Esophagus muscularis mucosa (tissue), 4 donors: ENCODE measurements around the gene COL12A1. TPM values are rescaled to one million over a fixed set of nuclear protein-coding genes. Genes with fewer than 3 reads are reported as not detected.

Source experiments
- DNase-seq: peaks from one replicate; pipeline ENCODE4 v3.0.0-alpha.2; 2017; ENCODE audit errors: extremely low spot score
- H3K27ac ChIP-seq, 4 donors: fragments of 200-600 bp; sonication (generic); replicated peaks in 1 of 4; 1 replicate in 3 of 4; 2 replicates in 1 of 4; pipeline ENCODE4 v1.5.1; 2016 to 2019; ENCODE audit warnings: mild to moderate bottlenecking in 1 of 4
- H3K27me3 ChIP-seq, 4 donors: fragments of 200-600 bp; sonication (generic); one replicate each; pipeline versions ENCODE4 v1.5.1 to v1.6.0; 2016 to 2019
- H3K36me3 ChIP-seq, 4 donors: fragments of 200-600 bp; sonication (generic); one replicate each; pipeline ENCODE4 v1.5.1; 2016 to 2019
- H3K4me1 ChIP-seq, 4 donors: fragments of 200-600 bp; sonication (generic); one replicate each; pipeline ENCODE4 v1.5.1; 2016 to 2019
- H3K4me3 ChIP-seq, 4 donors: fragments of 200-600 bp; sonication (generic); 1 replicate in 2 of 4; 2 replicates in 2 of 4; pipeline ENCODE4 v1.5.1; 2016 to 2019; ENCODE audit warnings: mild to moderate bottlenecking in 4 of 4, moderate library complexity in 1 of 4
- H3K9me3 ChIP-seq, 4 donors: fragments of 200-600 bp; sonication (generic); 1 replicate in 3 of 4; 2 replicates in 1 of 4; pipeline ENCODE4 v1.5.1; 2016 to 2019
- EP300 ChIP-seq: sonication (generic); formaldehyde crosslinking; IDR thresholded peaks from one replicate; pipeline ENCODE4 v1.6.1; 2017; ENCODE audit warnings: antibody characterized with exemption
- POLR2A ChIP-seq: fragments of 450-650 bp; IDR thresholded peaks from one replicate; pipeline ENCODE4 v1.6.1; 2017; ENCODE audit warnings: antibody characterized with exemption, moderate library complexity, mild to moderate bottlenecking, low read depth
- POLR2AphosphoS5 ChIP-seq, 2 donors: sonication (generic); formaldehyde crosslinking; IDR thresholded peaks; one replicate each; pipeline ENCODE4 v1.6.1; 2017; ENCODE audit warnings: antibody characterized with exemption in 2 of 2
- WGBS: methylation state at CpG from one replicate; pipeline ENCODE4 v1.1.5; 2018; 5-methylcytosine and 5-hydroxymethylcytosine counted together
- intact Hi-C: fragments of 100-400 bp; cut with DNase I; formaldehyde crosslinking; loops from one replicate; pipeline ENCODE4 v1.15.1; 2023
- total RNA-seq, 4 donors: library from RNA; depleted of rRNA; stranded (reverse); fragments of >200 nt; gene quantifications; one replicate each; pipeline versions ENCODE4 v1.1.0 to v1.2.1, GENCODE V29; 2016
- TF ChIP-seq, protein P1 (sequence below), 3 experiments: fragments of 200-600 bp in 2 of 3; fragments of 450-650 bp in 1 of 3; sonication (generic) in 2 of 3; IDR thresholded peaks; one replicate each; pipeline ENCODE4 v1.5.1; 2017 to 2019; ENCODE audit warnings: antibody characterized with exemption in 3 of 3, mild to moderate bottlenecking in 2 of 3, moderate library complexity in 1 of 3

The COL12A1 gene
- total RNA-seq, 4 donors from 2014 or later = 309 to 477 (median 376) TPM

DNA sequence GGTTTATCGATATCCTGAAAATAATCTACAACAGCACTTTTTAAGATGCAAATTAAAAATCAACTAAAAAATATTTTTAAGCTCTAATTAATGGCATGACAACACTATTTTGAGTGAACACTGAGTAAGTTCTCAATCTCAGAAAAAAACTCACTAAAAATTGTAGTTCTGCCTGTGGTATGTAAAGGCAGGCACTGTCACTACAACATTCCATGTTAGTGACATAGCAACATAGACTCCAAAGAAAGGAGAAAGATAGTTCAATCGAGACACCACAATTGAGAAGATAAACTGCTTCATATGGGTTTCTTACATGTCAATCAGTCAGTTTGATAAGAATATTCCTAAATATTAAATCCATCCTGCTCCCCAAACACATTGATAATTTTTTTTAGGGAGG lies 38.0 kb downstream of the COL12A1 start:
- Histone ChIP-seq H3K9me3 (no peaks in the 10 kb centered on the region), H3K27ac (peak overlapping the region in 1 of 4 donors; percentile 18), H3K4me3 (no peak overlapping the region), H3K27me3 (no peaks in the 10 kb centered on the region), H3K36me3 (peaks cover 0 to 18% (median 2%) of the 10 kb centered on the region in 4 donors), H3K4me1 (peaks cover 8 to 67% (median 62%) of the 10 kb centered on the region in 4 donors)
- intact Hi-C loops = no loop called here
- no peak for DNase-seq
- TF ChIP-seq POLR2A = no peak
- TF ChIP-seq, protein P1, sequence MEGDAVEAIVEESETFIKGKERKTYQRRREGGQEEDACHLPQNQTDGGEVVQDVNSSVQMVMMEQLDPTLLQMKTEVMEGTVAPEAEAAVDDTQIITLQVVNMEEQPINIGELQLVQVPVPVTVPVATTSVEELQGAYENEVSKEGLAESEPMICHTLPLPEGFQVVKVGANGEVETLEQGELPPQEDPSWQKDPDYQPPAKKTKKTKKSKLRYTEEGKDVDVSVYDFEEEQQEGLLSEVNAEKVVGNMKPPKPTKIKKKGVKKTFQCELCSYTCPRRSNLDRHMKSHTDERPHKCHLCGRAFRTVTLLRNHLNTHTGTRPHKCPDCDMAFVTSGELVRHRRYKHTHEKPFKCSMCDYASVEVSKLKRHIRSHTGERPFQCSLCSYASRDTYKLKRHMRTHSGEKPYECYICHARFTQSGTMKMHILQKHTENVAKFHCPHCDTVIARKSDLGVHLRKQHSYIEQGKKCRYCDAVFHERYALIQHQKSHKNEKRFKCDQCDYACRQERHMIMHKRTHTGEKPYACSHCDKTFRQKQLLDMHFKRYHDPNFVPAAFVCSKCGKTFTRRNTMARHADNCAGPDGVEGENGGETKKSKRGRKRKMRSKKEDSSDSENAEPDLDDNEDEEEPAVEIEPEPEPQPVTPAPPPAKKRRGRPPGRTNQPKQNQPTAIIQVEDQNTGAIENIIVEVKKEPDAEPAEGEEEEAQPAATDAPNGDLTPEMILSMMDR (IDR thresholded peaks at IDR 0.05) = no peak
- TF ChIP-seq POLR2AphosphoS5 (IDR thresholded peaks at IDR 0.05) = no peak
- no peak for TF ChIP-seq EP300
- WGBS = 63% methylated on average over 2 of the region's 2 CpGs

DNA sequence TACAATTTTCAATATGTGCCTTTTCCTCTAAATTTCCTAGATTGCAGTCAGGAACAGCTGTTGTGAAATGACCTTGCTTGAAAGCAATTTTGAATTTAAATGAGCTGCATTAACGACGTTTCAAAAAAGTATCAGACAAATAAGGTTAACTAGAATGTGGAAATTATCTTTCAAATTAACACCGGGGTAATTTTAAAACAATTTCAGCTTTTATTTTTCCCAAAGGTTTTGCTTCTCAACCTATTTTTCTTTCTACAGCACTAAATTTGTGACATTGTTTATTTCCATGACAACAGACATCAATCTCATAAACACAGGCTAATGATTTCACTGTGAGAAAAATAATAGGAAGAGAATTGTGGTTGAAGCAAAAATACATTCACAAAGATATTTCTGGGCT lies 38.5 kb downstream of the COL12A1 start:
- Histone ChIP-seq H3K4me3 (no peak overlapping the region), H3K9me3 (no peaks in the 10 kb centered on the region), H3K27ac (peak overlapping the region in 3 of 4 donors; percentile 18 to 28 (median 24)), H3K4me1 (peaks cover 8 to 61% (median 58%) of the 10 kb centered on the region in 4 donors), H3K27me3 (no peaks in the 10 kb centered on the region), H3K36me3 (peaks cover 0 to 19% (median 2%) of the 10 kb centered on the region in 4 donors)
- intact Hi-C loops = no loop called here
- no peak for DNase-seq
- 31% methylated on average over 3 of the region's 3 CpGs for WGBS
- TF ChIP-seq EP300 (no peak), POLR2A (no peak), POLR2AphosphoS5 (IDR thresholded peaks at IDR 0.05) (no peak)
- TF ChIP-seq, protein P1 (IDR thresholded peaks at IDR 0.05) = no peak

DNA sequence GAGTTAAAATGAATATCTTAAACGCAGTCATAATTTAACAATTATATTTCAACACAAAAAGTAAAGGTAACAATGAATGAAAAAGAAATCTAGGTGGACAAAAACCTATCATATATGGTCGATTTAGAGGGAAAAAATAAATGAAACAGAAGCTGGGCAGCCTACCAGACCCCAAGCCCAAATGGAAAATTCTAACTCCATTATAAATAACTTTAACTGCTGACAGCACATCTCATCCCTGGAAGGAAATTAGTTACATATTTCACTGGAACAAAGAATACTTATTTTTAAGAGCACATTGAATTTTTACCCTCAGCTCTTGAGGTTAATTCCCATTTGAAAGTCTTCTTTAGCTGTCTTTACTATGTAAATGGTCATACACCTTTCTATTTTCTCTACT lies 39.1 kb downstream of the COL12A1 start:
- TF ChIP-seq, protein P1 (IDR thresholded peaks at IDR 0.05) = no peak
- no peak for TF ChIP-seq POLR2A
- no peak for TF ChIP-seq EP300
- TF ChIP-seq POLR2AphosphoS5 (IDR thresholded peaks at IDR 0.05) = no peak
- no peak for DNase-seq
- Histone ChIP-seq H3K27ac (peak overlapping the region in 3 of 4 donors; percentile 18 to 28 (median 24)), H3K4me3 (no peak overlapping the region), H3K36me3 (peaks cover 0 to 19% (median 2%) of the 10 kb centered on the region in 4 donors), H3K9me3 (no peaks in the 10 kb centered on the region), H3K4me1 (peaks cover 6 to 60% (median 52%) of the 10 kb centered on the region in 4 donors), H3K27me3 (no peaks in the 10 kb centered on the region)
- WGBS = 45% methylated on average over 2 of the region's 2 CpGs
- intact Hi-C loops = no loop called here

DNA sequence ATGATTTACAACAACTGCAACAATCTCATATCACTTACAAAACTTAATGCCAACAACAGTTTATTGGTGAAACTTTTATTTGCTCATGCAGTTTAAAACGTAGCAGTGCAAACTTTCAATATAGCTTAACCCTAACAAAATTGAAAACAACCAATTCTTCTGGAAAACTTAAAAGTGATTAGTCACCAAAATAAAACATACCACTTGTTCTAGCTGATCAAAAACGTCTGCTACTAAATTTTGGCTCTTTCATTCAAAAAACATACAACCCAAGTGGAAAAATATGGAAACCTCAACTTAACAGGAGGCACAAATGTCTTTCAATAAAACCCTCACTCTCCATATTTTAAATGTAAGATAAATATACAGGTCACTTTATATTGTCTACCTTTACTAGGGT lies 39.6 kb downstream of the COL12A1 start:
- Histone ChIP-seq H3K27ac (peak overlapping the region in 1 of 4 donors; percentile 18), H3K27me3 (no peaks in the 10 kb centered on the region), H3K4me3 (no peak overlapping the region), H3K9me3 (no peaks in the 10 kb centered on the region), H3K36me3 (peaks cover 0 to 19% (median 2%) of the 10 kb centered on the region in 4 donors), H3K4me1 (peaks cover under 1 to 54% (median 48%) of the 10 kb centered on the region in 4 donors)
- WGBS = 30% methylated on average over 2 of the region's 2 CpGs
- intact Hi-C loops = no loop called here
- no peak for DNase-seq
- no peak for TF ChIP-seq EP300
- TF ChIP-seq POLR2AphosphoS5 (IDR thresholded peaks at IDR 0.05) = no peak
- TF ChIP-seq POLR2A = no peak
- TF ChIP-seq, protein P1 (IDR thresholded peaks at IDR 0.05) = no peak

DNA sequence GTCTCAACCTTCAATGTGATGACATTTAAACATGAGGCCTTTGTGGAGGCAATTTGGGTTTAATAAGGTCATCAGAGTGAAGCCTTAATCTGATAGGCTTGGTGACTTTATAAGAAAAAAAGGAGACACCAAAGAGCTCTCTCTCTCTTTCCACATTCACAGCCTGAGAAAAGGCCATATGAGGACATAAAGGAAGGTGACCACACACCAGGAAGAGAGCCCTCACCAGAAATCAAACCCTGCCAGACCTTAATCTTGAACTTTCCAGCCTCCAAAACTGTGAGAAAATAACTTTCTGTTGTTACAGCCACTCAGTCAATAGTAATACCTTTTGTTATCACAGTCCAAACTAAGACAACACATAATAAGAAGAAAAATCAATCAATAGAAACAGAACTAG lies 47.7 kb downstream of the COL12A1 start:
- peaks cover 0 to 20% (median 13%) of the 10 kb centered on the region in 4 donors for H3K4me1 ChIP-seq
- H3K9me3 ChIP-seq = no peaks in the 10 kb centered on the region
- TF ChIP-seq POLR2A (no peak), POLR2AphosphoS5 (IDR thresholded peaks at IDR 0.05) (no peak), EP300 (no peak)
- TF ChIP-seq, protein P1 (IDR thresholded peaks at IDR 0.05) = no peak
- DNase-seq = no peak
- H3K36me3 ChIP-seq = peaks cover 0 to 22% (median 2%) of the 10 kb centered on the region in 4 donors
- no peaks in the 10 kb centered on the region for H3K27me3 ChIP-seq
- H3K27ac ChIP-seq = peak overlapping the region in 1 of 4 donors; percentile 11
- no peak overlapping the region for H3K4me3 ChIP-seq
- intact Hi-C loops = no loop called here
